Dendritic cell treated with granulocyte-macrophage colony-stimulating factor and Interleukin-4, amounts not matched to agents 40 ng/mL and 50 ng/mL, for 4 days (primary cell): Measurements from ENCODE around the gene SLFN12.
A peak's percentile ranks its signal among the peaks of the same experiment; 100 is the strongest.

Experiments
- H3K27ac Mint-ChIP-seq: one replicate; pipeline ENCODE4 v1.8.0; 2022; ENCODE audit warnings: mild to moderate bottlenecking, mixed read lengths
- H3K27me3 Mint-ChIP-seq: one replicate; pipeline ENCODE4 v1.8.0; 2022; ENCODE audit warnings: mild to moderate bottlenecking, mixed read lengths
- H3K36me3 Mint-ChIP-seq: one replicate; pipeline ENCODE4 v1.8.0; 2022; ENCODE audit warnings: low read depth, mixed read lengths
- H3K4me1 Mint-ChIP-seq: one replicate; pipeline ENCODE4 v1.8.0; 2022; ENCODE audit warnings: low read depth, mixed read lengths
- H3K4me3 Mint-ChIP-seq: one replicate; pipeline ENCODE4 v1.8.0; 2022; ENCODE audit warnings: mild to moderate bottlenecking, moderate library complexity, mixed read lengths
- H3K9me3 Mint-ChIP-seq: one replicate; pipeline ENCODE4 v1.8.0; 2022; ENCODE audit warnings: mixed read lengths
- intact Hi-C: fragments of 100-400 bp; cut with micrococcal nuclease; formaldehyde crosslinking; loops from one replicate; pipeline ENCODE4 v1.15.0; 2022

Gene SLFN12

DNA sequence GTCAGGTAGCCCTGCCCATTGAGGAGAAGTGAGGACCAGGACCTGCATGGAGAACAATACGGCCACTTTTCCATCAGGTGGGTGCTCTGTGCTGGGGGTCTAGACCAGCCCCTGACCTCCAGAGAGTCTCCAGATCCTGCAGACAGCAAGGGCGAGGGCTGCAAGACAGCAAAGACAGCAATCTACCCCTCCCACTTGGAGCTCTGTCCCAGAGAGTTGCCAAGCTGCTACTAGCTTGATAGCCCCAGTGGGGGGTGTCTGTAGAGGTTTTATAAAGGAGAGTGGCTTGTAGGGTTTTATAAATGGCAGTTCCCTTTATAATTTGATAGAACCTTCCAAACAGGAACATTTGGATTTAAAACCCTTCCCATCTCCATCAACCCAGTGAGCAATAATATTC is 42.1 kb downstream of the SLFN12 start:
- H3K4me3 Mint-ChIP-seq: no peak overlapping the region
- H3K9me3 Mint-ChIP-seq: no peaks in the 10 kb centered on the region
- H3K27me3 Mint-ChIP-seq: peaks cover 2% of the 10 kb centered on the region
- no peaks in the 10 kb centered on the region for H3K36me3 Mint-ChIP-seq
- peak overlapping the region; percentile 30 for H3K27ac Mint-ChIP-seq
- intact Hi-C loops: no loop called here
- peaks cover 50% of the 10 kb centered on the region for H3K4me1 Mint-ChIP-seq

DNA sequence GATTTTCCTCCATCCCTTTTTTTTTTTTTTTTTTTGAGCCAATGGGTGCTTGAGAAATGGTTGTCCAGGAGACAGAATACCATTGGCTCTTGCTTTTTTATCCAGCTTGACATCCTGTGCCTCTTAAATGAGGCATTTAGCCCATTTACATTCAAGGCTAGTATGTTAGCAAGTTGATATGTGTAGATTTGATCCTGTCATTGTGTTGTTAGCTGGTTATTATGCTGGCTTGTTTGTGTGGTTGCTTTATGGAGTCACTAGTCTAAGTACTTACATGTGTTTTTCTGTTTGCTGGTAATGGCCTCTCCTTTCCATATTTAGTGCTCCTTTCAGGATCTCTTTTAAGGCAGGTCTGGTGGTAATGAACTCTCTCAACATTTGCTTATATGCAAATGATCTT is 44.8 kb downstream of the SLFN12 start:
- H3K36me3 Mint-ChIP-seq: no peaks in the 10 kb centered on the region
- intact Hi-C loops: no loop called here
- peaks cover 2% of the 10 kb centered on the region for H3K27me3 Mint-ChIP-seq
- H3K4me1 Mint-ChIP-seq: peaks cover 41% of the 10 kb centered on the region
- no peak overlapping the region for H3K27ac Mint-ChIP-seq
- no peaks in the 10 kb centered on the region for H3K9me3 Mint-ChIP-seq
- H3K4me3 Mint-ChIP-seq: no peak overlapping the region

DNA sequence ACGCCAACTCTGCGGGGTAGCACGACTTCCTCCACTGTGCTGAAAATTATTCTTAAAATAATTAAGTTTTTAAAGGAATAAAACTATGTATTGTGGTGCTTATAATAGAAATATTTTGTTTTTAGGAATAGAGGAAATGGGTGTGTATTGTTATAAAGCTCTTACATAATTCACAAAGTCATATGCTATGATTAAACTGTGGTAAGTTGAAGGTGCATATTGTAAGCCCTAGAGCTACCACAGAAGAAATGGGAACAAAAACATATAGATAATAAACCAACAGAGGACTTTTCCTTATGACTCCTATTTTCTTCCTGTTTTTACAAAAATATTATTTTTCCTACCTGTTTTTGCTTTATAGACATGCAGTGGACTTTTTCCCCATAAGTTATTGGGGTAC is 54.6 kb downstream of the SLFN12 start:
- Mint-ChIP-seq H3K9me3 (no peaks in the 10 kb centered on the region), H3K27ac (peak overlapping the region; percentile 45), H3K27me3 (no peaks in the 10 kb centered on the region), H3K4me1 (peaks cover 52% of the 10 kb centered on the region), H3K4me3 (no peak overlapping the region), H3K36me3 (peaks cover 9% of the 10 kb centered on the region)
- intact Hi-C loops: loop anchor here (5.0 to 10.0 kb wide), 2 partner anchors 35 to 133 kb away; partner anchors contain the start of gene SLFN5

DNA sequence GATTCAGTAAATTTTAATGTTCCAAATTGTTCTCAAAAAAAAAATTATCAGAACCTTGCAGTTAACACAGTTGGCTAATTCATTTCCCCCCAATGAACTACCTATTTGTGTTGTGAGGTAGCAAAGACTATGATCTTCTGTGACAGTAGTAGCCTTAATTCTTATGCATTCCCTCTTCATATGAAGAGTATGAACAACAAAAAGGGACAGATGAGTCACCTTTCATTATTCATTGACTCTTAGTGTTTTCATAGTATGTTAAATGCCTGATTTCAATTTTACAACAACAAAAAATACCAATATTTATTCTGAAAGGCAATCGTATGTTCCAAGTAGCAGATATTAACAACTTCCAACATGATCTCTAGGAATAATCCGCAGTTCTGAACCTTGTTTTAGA is 55.2 kb downstream of the SLFN12 start:
- no peak overlapping the region for H3K4me3 Mint-ChIP-seq
- H3K36me3 Mint-ChIP-seq: peaks cover 9% of the 10 kb centered on the region
- H3K27ac Mint-ChIP-seq: no peak overlapping the region
- H3K4me1 Mint-ChIP-seq: peaks cover 48% of the 10 kb centered on the region
- intact Hi-C loops: loop anchor here (5.0 to 10.0 kb wide), 2 partner anchors 35 to 132 kb away; partner anchors contain the start of gene SLFN5
- H3K9me3 Mint-ChIP-seq: no peaks in the 10 kb centered on the region
- no peaks in the 10 kb centered on the region for H3K27me3 Mint-ChIP-seq

DNA sequence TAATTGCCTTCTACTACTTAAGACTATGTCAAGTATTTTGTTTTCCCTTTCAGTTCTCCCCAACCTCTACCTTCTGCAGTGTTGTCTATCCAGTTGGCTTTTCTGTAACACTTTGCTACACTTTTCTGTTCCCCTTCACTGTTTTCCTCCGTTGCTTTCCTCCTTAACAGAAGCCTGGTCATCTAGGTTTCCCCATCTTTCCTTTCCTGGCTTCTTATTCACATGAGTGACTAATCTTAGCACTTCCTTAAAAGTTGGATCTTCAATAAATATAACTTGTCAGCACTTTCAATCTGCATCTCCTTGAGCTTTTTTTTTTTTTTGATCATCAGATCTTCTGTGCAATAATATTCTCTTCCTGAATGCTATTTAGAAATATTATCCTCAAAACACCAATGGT is 56.1 kb downstream of the SLFN12 start:
- peaks cover 48% of the 10 kb centered on the region for H3K4me1 Mint-ChIP-seq
- peak overlapping the region; percentile 82 for H3K27ac Mint-ChIP-seq
- H3K27me3 Mint-ChIP-seq: no peaks in the 10 kb centered on the region
- H3K4me3 Mint-ChIP-seq: peak overlapping the region; percentile 52
- H3K36me3 Mint-ChIP-seq: peaks cover 9% of the 10 kb centered on the region
- intact Hi-C loops: loop anchor here (5.0 to 10.0 kb wide), 2 partner anchors 34 to 131 kb away; partner anchors contain the start of gene SLFN5
- H3K9me3 Mint-ChIP-seq: no peaks in the 10 kb centered on the region

DNA sequence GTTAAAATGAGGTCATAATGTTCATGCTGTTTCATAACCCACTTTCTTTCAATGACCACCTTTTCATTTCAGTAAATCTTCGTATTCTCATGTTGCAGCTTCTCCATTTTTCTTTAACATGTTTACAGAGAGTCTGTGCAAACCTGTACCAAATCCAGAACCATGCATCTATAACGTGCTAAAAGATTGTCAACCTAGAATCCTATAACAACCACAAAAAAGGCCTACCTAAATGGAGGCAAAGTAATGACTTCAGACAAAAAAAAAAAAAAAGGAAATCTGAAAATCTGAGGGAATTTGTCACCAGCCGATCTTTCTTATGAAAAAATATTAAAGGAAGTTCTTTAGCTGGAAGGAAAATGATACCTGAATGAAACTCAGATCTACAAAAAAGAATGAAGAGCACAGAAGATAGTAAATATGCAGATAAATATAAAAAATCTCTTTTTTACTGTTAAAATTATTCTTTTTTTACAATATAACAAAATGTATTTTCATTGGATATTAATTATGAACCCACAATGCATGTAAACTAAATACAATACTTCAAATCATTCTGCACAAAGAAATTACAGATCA is 57.4 kb downstream of the SLFN12 start:
- peaks cover 16% of the 10 kb centered on the region for H3K36me3 Mint-ChIP-seq
- H3K27me3 Mint-ChIP-seq: no peaks in the 10 kb centered on the region
- H3K9me3 Mint-ChIP-seq: peaks cover 10% of the 10 kb centered on the region
- intact Hi-C loops: loop anchor here (5.0 to 10.0 kb wide), 3 partner anchors 33 to 130 kb away; partner anchors contain the start of gene SLFN5
- peak overlapping the region; percentile 95 for H3K27ac Mint-ChIP-seq
- peaks cover 58% of the 10 kb centered on the region for H3K4me1 Mint-ChIP-seq
- peak overlapping the region; percentile 81 for H3K4me3 Mint-ChIP-seq

DNA sequence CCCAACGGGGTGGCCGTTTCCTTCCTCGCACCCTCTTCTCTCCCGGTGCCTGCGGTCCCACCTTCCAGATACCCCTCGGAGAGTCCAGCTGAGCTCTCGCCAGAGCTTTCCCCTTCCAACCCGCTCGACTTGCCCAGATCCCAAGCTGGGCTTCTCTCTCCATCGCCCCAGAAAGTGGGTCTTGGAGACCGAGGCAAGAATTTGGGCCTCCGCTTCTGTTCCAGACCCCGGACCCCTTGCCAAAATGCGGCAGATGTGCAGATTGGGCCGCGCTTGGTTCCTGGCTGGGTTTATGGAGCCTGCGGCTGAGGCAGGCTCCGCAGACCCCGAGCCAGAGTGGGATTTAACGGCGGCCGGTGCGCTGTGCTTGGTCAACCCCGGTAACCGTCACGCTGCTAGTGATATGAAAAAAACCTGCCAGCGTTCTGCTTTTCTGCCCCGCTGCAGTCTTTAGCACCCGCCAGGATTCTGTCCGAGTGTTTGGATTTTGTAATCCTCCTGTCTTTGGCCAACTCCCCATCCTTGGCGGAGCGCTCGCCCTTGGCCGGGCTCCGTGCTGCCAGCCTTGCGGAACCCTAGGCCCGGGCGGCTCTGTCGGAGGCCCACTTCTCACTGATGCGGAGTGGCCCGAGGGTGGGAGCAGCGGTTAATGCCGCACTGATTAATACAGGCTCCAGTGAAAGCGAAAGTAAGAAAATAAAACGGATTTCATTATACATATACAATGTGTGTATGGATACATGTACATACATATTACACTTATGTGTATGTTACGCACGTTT is 58.1 kb downstream of the SLFN12 start:
- intact Hi-C loops: loop anchor here (2.0 to 10.0 kb wide), 3 partner anchors 59 to 129 kb away; partner anchors contain the start of genes SLFN12 and SLFN5
- peaks cover 10% of the 10 kb centered on the region for H3K9me3 Mint-ChIP-seq
- H3K27ac Mint-ChIP-seq: peak overlapping the region; percentile 95
- H3K4me1 Mint-ChIP-seq: peaks cover 64% of the 10 kb centered on the region
- H3K27me3 Mint-ChIP-seq: no peaks in the 10 kb centered on the region
- H3K36me3 Mint-ChIP-seq: peaks cover 22% of the 10 kb centered on the region
- H3K4me3 Mint-ChIP-seq: peak overlapping the region; percentile 81

DNA sequence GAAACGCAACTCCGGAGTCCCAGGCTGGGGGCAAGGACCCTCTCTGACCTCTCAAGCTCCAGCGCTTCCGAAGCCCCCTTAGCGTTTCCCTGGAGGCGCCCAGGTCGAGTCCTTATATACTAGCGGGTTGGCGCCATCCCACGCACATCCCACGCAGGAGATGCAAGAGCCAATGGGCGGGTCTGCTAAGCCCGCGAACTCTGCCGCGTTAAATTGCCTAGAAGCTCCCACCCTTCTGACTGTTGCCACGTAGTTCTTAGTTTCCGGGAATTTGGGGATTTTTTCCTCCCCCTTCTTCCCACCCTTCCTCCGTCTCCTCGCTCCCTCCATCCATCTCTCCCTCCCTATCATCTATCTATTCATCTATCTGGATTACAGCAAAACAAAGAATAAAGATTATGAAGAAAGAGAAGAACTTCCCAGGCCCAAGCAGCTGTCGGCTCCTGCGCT is 58.7 kb downstream of the SLFN12 start, which contains the start of gene SLFN11:
TSS of gene SLFN11 (minus strand) at position 88 of the 450 bp plus-strand sequence. CDS start 9,814 bp downstream, outside the sequence.
- H3K9me3 Mint-ChIP-seq: peaks cover 10% of the 10 kb centered on the region
- intact Hi-C loops: loop anchor here (2.0 to 10.0 kb wide), 3 partner anchors 59 to 129 kb away; partner anchors contain the start of genes SLFN12 and SLFN5
- peaks cover 71% of the 10 kb centered on the region for H3K4me1 Mint-ChIP-seq
- peaks cover 29% of the 10 kb centered on the region for H3K36me3 Mint-ChIP-seq
- no peaks in the 10 kb centered on the region for H3K27me3 Mint-ChIP-seq
- H3K4me3 Mint-ChIP-seq: peak within 1 kb of the TSS; percentile 81
- H3K27ac Mint-ChIP-seq: peak within 1 kb of the TSS; percentile 95

DNA sequence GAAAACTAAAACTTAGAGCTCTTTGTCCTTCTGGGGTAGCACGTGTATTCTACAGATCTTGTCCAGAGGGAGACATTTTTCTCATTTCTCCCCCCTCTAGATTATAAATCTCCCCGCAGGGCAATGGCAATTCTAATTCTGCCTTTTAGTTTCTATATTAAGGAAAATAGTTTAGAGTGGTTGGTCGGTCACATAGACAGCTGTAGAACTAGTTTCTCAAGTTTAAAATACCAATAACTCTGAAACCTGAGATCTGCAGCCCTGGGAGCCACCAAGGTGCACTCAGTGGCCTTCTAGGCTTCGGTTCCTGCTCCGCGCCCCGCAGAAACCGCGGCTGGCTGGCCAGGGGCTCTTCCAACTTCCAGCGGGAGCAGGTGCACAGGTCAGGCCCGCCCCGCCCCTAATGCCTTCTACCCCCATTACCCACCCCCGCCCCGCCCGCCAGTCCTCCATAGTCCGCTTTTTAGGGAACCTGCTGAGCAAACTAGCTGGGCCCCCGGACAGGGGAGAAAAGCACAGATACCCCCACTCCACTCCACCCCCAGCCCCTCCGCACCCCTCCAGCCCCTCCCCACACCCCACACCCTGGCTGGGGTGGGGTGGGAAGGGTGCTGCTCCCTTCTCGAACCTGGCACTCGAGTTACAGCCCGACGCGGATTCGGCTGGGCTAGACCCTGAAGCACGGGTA is 59.3 kb downstream of the SLFN12 start:
- Mint-ChIP-seq H3K27ac (peak overlapping the region; percentile 95), H3K4me3 (peak overlapping the region; percentile 81), H3K27me3 (no peaks in the 10 kb centered on the region), H3K9me3 (peaks cover 10% of the 10 kb centered on the region), H3K36me3 (peaks cover 31% of the 10 kb centered on the region), H3K4me1 (peaks cover 73% of the 10 kb centered on the region)
- intact Hi-C loops: loop anchor here (2.0 to 10.0 kb wide), 3 partner anchors 60 to 128 kb away; partner anchors contain the start of genes SLFN12 and SLFN5

DNA sequence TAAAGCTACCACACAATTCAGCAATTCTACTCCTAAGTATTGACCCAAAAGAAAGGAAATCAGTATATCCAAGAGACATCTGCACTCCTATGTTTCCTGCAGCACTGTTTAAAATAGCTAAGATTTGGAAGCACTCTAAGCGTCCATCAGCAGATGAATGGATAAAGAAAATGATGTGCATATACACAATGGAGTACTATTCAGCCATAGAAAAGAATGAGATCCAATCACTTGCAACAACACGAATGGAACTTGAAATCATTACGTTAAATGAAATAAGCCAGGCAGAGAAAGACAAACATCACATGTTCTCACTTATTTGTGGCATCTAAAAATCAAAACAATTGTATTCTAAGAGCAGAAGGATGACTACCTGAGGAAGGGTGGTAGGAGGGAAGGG is 60.4 kb downstream of the SLFN12 start:
- H3K4me1 Mint-ChIP-seq: peaks cover 74% of the 10 kb centered on the region
- peaks cover 10% of the 10 kb centered on the region for H3K9me3 Mint-ChIP-seq
- no peaks in the 10 kb centered on the region for H3K27me3 Mint-ChIP-seq
- peak overlapping the region; percentile 55 for H3K27ac Mint-ChIP-seq
- H3K36me3 Mint-ChIP-seq: peaks cover 34% of the 10 kb centered on the region
- intact Hi-C loops: loop anchor here (2.0 to 10.0 kb wide), 3 partner anchors 61 to 127 kb away; partner anchors contain the start of genes SLFN12 and SLFN5
- H3K4me3 Mint-ChIP-seq: peak overlapping the region; percentile 68

DNA sequence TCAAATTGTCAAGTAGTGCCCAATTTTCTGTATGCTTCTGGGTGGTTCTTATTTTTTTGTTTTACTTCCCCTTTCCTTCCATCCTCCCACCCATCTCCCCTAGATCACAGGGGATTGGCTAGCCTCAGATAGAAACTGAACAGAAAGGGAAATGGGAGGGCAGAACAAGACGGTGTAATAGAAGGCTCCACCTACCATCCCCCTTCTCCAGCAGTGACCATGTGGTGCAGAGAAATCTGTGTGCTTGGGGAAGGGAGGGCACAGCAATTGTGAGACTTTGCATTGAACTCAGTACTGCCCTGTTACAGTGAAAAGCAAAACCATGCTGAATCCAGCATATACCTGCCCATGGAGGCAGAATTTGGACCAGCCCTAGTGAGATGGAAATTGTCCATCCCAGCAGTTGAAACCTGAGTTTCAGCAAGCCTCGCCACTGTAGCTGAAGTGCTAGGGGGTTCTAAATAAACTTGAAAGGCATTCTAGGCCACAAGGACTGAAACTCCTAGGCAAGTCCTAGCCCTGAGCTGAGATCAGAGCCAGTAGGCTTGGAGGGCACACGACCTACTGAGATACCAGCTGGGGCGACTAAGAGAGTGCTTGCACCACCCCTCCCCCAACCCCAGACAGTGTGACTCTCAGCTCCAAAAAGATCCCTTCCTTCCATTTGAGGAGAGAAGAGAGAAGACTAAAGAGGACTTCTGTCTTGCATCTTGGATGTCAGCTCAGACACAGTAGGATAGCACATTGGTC is 64.0 kb downstream of the SLFN12 start:
- intact Hi-C loops: no loop called here
- Mint-ChIP-seq H3K27me3 (no peaks in the 10 kb centered on the region), H3K36me3 (peaks cover 63% of the 10 kb centered on the region), H3K4me1 (peaks cover 66% of the 10 kb centered on the region), H3K9me3 (peaks cover 10% of the 10 kb centered on the region), H3K27ac (peak overlapping the region; percentile 67), H3K4me3 (no peak overlapping the region)

DNA sequence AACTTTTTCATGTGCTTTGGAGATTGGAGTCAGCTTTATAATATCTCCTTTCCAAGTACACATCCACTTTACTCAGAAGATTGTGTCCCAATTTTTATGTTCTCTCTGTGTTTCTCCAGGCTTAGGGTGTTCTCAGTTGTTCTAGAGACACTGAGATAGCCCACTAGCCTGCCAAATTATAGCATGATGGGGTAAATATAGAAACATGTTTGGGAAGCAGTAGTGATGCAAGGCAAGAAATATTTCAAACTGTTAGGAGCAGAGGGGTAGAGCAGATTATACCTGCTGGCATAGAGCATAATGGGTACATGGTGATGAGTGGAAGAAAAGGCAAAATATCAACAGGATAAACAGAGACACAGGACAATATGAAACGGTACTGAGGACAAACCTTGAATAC is 71.3 kb downstream of the SLFN12 start:
- Mint-ChIP-seq H3K27me3 (no peaks in the 10 kb centered on the region), H3K4me1 (peaks cover 46% of the 10 kb centered on the region), H3K4me3 (no peak overlapping the region), H3K9me3 (no peaks in the 10 kb centered on the region), H3K36me3 (peaks cover 90% of the 10 kb centered on the region), H3K27ac (no peak overlapping the region)
- intact Hi-C loops: no loop called here
